Measurements from ENCODE around the gene ZNF552. TPM values are rescaled to one million over a fixed set of nuclear protein-coding genes. Genes with fewer than 3 reads are reported as not detected.

ZNF552 gene
- total and polyA plus RNA-seq, 2 of the 13 experiments (the other 11 are each of a cell fraction or from before 2014, with no cell fraction given) = 8.1 to 16.6 TPM

- no TSS peak for BruUV-seq (replicated peaks)
- in situ Hi-C loops (cut with HindIII; ENCODE audit: extremely low pct_ligation_motif_present, low pct_unique_long_range_greater_than_20kb) (no loop called here), intact Hi-C loops (cut with micrococcal nuclease; ENCODE audit: unreplicated experiment) (no loop called here)
- Histone ChIP-seq H3K27ac (ENCODE audit: extremely low read length, insufficient read depth, low read length) (no peak overlapping the region), H4K20me1 (ENCODE audit: insufficient read depth, low read length) (0 out of 2 replicates have a peak, but pooled peaks cover 3% of the 10 kb centered on the region), H3K4me2 (ENCODE audit: low read depth, low read length) (no peak overlapping the region), H3K27me3 (ENCODE audit: control insufficient read depth in 1 of 2, insufficient read depth in 2 of 2, low read length in 2 of 2) (no peaks in the 10 kb centered on the region; a peak in 1 of 5 replicates), H3K4me1 (ENCODE audit: insufficient read depth, low read length) (peaks cover 52% of the 10 kb centered on the region), H3K9me3 (ENCODE audit: low read length) (no peaks in the 10 kb centered on the region), H3K9ac (ENCODE audit: insufficient read depth, low read depth, low read length) (no peak overlapping the region), H3K79me2 (ENCODE audit: insufficient read depth, low read length) (peaks cover 39% of the 10 kb centered on the region), H3K36me3 (replicated peaks in 1 of 2; ENCODE audit: control insufficient read depth in 1 of 2, insufficient read depth in 2 of 2, low read length in 2 of 2) (peaks cover 1 to 2% of the 10 kb centered on the region in 2 experiments; a peak in 4 of 5 replicates), H2AFZ (ENCODE audit: low read length) (no peak overlapping the region), H3K4me3 (replicated peaks in 1 of 3; ENCODE audit: insufficient read depth in 1 of 3, low read depth in 2 of 3, low read length in 3 of 3) (no peak overlapping the region)
- ATAC-seq (no peak), FAIRE-seq (no peak), DNase-seq (ENCODE audit: low spot score) (no peak)
- ChIA-PET CTCF (ENCODE audit: low intra/inter-chr PET ratio, low total read pairs) (no interaction called here), POLR2A (interaction anchor here (0.6 kb wide), 1 partner anchor 43 kb away, joined by 4 read pairs; no protein-coding TSS in a partner anchor)
- 94% methylated on average over 7 of the region's 7 CpGs for WGBS (ENCODE audit: low lambda C conversion rate)
- TF ChIP-seq ZFX (CRISPR knock-in tag; IDR thresholded peaks at IDR 0.05; ENCODE audit: low read depth) = no peak
- TF ChIP-seq ZNF646 (CRISPR knock-in tag; IDR thresholded peaks at IDR 0.05) = no peak
- TF ChIP-seq PLSCR1 (CRISPR knock-in tag; IDR thresholded peaks at IDR 0.05; ENCODE audit: borderline replicate concordance) = no peak
- no peak for TF ChIP-seq MTERF4 (CRISPR knock-in tag; IDR thresholded peaks at IDR 0.05)
- no peak for TF ChIP-seq PRDM10 (CRISPR knock-in tag; IDR thresholded peaks at IDR 0.05; ENCODE audit: low read depth)
- no peak for TF ChIP-seq ZNF367 (CRISPR knock-in tag; IDR thresholded peaks at IDR 0.05; ENCODE audit: borderline replicate concordance)
- TF ChIP-seq ATRX (CRISPR knock-in tag; IDR thresholded peaks at IDR 0.05; ENCODE audit: borderline replicate concordance) = no peak
- TF ChIP-seq GATA4 (IDR thresholded peaks at IDR 0.05; ENCODE audit: borderline replicate concordance, low read depth) = no peak
- no peak for TF ChIP-seq NR0B2 (CRISPR knock-in tag; IDR thresholded peaks at IDR 0.05)
These were observed 1.9 kb upstream of the ZNF552 start for GRCh38 chr19:57816652-57817051.
